ENCODE results near the gene ASTN2. TPM values are rescaled to one million over a fixed set of nuclear protein-coding genes. Genes with fewer than 3 reads are reported as not detected.
A peak's percentile ranks its signal among the peaks of the same experiment; 100 is the strongest.

ASTN2 gene
- total and polyA plus RNA-seq, 10 of the 15 experiments (the other 5 are each of a cell fraction or from before 2014, with no cell fraction given): 1.4 to 15.7 (median 7.0) TPM

DNA sequence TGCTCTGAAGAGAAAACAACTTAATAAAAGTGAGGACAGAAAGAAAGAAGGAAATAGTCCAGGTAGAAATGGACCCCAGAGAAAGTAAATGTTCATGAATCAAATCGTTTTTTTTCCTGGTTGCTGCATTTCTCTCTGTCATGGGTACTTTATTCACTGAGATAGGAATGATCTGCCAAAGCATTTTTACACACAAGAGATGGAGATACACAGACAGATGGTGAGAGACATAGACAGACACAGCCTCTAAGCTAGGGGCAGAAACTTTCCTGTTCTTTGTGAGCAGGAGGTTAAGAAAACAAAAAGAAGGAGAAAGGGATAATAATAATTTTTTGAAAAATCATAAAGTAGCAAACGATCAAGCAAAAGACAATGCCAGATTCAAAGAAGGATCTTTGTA, 73.7 kb downstream of the ASTN2 start (continued):
- TF ChIP-seq E2F4 (IDR thresholded peaks at IDR 0.05; ENCODE audit: low read depth, low read length): no peak
- no peak for TF ChIP-seq NR2C1 (IDR thresholded peaks at IDR 0.05)
- TF ChIP-seq BCL11A (IDR thresholded peaks at IDR 0.05; ENCODE audit: low read depth, low read length): no peak
- TF ChIP-seq EZH2 (IDR thresholded peaks at IDR 0.05; ENCODE audit: borderline replicate concordance, control insufficient read depth, low read depth, low read length): no peak
- TF ChIP-seq, protein P1, sequence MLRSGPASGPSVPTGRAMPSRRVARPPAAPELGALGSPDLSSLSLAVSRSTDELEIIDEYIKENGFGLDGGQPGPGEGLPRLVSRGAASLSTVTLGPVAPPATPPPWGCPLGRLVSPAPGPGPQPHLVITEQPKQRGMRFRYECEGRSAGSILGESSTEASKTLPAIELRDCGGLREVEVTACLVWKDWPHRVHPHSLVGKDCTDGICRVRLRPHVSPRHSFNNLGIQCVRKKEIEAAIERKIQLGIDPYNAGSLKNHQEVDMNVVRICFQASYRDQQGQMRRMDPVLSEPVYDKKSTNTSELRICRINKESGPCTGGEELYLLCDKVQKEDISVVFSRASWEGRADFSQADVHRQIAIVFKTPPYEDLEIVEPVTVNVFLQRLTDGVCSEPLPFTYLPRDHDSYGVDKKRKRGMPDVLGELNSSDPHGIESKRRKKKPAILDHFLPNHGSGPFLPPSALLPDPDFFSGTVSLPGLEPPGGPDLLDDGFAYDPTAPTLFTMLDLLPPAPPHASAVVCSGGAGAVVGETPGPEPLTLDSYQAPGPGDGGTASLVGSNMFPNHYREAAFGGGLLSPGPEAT (IDR thresholded peaks at IDR 0.05; ENCODE audit: low read depth): no peak
- TF ChIP-seq NFYB (IDR thresholded peaks at IDR 0.05; ENCODE audit: insufficient read depth, low read depth, low read length): no peak
- no peak for TF ChIP-seq CBX5 (IDR thresholded peaks at IDR 0.05; ENCODE audit: low read depth)
- TF ChIP-seq ZNF274 (IDR thresholded peaks at IDR 0.05; ENCODE audit: insufficient read depth, insufficient read length): no peak

DNA sequence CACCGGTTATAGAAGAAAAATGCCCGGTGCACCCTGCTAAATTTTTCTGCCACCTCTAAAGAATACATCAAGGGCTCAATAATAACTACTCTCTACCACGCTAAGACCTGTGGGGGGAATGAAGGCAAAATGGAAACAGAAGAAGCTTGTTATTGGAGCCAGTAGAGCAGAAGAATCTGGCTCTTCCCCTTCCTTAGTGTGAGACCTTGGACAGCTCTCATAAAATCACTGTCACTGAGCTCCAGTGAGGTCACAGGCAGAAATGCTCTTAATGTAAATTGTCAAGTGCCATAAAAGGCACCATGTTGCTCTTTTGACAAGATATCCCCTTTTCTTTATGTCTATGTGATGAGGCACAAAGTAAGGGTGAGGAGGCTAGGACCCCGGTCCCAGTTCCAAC, 74.4 kb downstream of the ASTN2 start:
- ChIA-PET POLR2A (no interaction called here), RAD21 (ENCODE audit: unreplicated experiment) (no interaction called here), SMC1A (ENCODE audit: uncharacterized antibody, unreplicated experiment) (interaction anchor here (0.6 kb wide), 1 partner anchor 504 kb away, joined by 3 read pairs; no protein-coding TSS in a partner anchor), CTCF (no interaction called here)
- Histone ChIP-seq H3K27me3 (replicated peaks in 1 of 2; ENCODE audit: control insufficient read depth in 2 of 2, insufficient read depth in 2 of 2, low read length in 1 of 2) (no peaks in the 10 kb centered on the region; a peak in 1 of 4 replicates), H4K20me1 (ENCODE audit: control insufficient read depth, insufficient read depth) (no peaks in the 10 kb centered on the region), H3K36me3 (ENCODE audit: control insufficient read depth in 2 of 2, insufficient read depth in 2 of 2, low read length in 1 of 2) (no peaks in the 10 kb centered on the region), H3K79me2 (ENCODE audit: control insufficient read depth, insufficient read depth, low read length) (no peaks in the 10 kb centered on the region), H2AFZ (ENCODE audit: control insufficient read depth, low read depth, low read length) (no peak overlapping the region), H3K4me1 (ENCODE audit: control insufficient read depth, insufficient read depth, low read length) (no peaks in the 10 kb centered on the region), H3K27ac (ENCODE audit: control insufficient read depth, insufficient read depth) (no peak overlapping the region), H3K9ac (ENCODE audit: control insufficient read depth, insufficient read depth, low read length) (no peak overlapping the region), H3K4me3 (no peak overlapping the region), H3K4me2 (ENCODE audit: control insufficient read depth, insufficient read depth) (no peak overlapping the region), H3K9me3 (replicated peaks; ENCODE audit: control insufficient read depth, insufficient read depth, low read length) (no peaks in the 10 kb centered on the region)
- WGBS (ENCODE audit: insufficient coverage, insufficient replicate concordance, low lambda C conversion rate, missing lambda C conversion rate): 52% methylated on average over 4 of the region's 4 CpGs
- intact Hi-C loops (cut with micrococcal nuclease; ENCODE audit: unreplicated experiment) (no loop called here), in situ Hi-C loops (cut with MboI) (no loop called here)
- ATAC-seq (no peak), DNase-seq (ENCODE audit: low read depth, low spot score) (no peak), FAIRE-seq (no peak)
- no TSS peak for BruUV-seq (replicated peaks)
- TF ChIP-seq, protein P2, sequence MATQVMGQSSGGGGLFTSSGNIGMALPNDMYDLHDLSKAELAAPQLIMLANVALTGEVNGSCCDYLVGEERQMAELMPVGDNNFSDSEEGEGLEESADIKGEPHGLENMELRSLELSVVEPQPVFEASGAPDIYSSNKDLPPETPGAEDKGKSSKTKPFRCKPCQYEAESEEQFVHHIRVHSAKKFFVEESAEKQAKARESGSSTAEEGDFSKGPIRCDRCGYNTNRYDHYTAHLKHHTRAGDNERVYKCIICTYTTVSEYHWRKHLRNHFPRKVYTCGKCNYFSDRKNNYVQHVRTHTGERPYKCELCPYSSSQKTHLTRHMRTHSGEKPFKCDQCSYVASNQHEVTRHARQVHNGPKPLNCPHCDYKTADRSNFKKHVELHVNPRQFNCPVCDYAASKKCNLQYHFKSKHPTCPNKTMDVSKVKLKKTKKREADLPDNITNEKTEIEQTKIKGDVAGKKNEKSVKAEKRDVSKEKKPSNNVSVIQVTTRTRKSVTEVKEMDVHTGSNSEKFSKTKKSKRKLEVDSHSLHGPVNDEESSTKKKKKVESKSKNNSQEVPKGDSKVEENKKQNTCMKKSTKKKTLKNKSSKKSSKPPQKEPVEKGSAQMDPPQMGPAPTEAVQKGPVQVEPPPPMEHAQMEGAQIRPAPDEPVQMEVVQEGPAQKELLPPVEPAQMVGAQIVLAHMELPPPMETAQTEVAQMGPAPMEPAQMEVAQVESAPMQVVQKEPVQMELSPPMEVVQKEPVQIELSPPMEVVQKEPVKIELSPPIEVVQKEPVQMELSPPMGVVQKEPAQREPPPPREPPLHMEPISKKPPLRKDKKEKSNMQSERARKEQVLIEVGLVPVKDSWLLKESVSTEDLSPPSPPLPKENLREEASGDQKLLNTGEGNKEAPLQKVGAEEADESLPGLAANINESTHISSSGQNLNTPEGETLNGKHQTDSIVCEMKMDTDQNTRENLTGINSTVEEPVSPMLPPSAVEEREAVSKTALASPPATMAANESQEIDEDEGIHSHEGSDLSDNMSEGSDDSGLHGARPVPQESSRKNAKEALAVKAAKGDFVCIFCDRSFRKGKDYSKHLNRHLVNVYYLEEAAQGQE (IDR thresholded peaks at IDR 0.05; ENCODE audit: low read depth, low read length): peak; percentile 34; the same call in 1 of the 2 replicates
- no peak for TF ChIP-seq NBN (IDR thresholded peaks at IDR 0.05)
